Left lung (tissue), 10 donors: Measurements from ENCODE around the gene PXDN. TPM values are rescaled to one million over a fixed set of nuclear protein-coding genes. Genes with fewer than 3 reads are reported as not detected.
A peak's percentile ranks its signal among the peaks of the same experiment; 100 is the strongest.
"Not testable (repeated sequence)": the region's sequence is repeated elsewhere in the genome, so short reads cannot be mapped to it uniquely, and the experiment has no call there.

ENCODE experiments used
- ATAC-seq: fragments of 200-7000 bp; cut with Tn5 transposase; one replicate; pipeline ENCODE4 v1.9.1; 2020; ENCODE audit warnings: moderate library complexity
- DNase-seq, 4 donors: peaks; one replicate each; pipeline ENCODE4 v3.0.0-alpha.2; 2013 to 2020
- H3K27ac ChIP-seq, 2 donors: fragments of 200-600 bp; sonication (generic) in 1 of 2; one replicate each; pipeline versions ENCODE4 v1.5.0 to v1.8.0; 2020 to 2021
- H3K27me3 ChIP-seq, 2 donors: fragments of 200-600 bp; sonication (generic) in 1 of 2; one replicate each; pipeline versions ENCODE4 v1.5.0 to v1.8.0; 2020 to 2021
- H3K36me3 ChIP-seq, 2 donors: fragments of 200-600 bp; sonication (generic) in 1 of 2; one replicate each; pipeline versions ENCODE4 v1.5.0 to v1.8.0; 2020 to 2021
- H3K4me1 ChIP-seq, 2 donors: fragments of 200-600 bp; one replicate each; pipeline ENCODE4 v1.8.0; 2021
- H3K4me3 ChIP-seq, 2 donors: fragments of 200-600 bp; sonication (generic) in 1 of 2; one replicate each; pipeline versions ENCODE4 v1.5.0 to v1.8.0; 2020 to 2021; ENCODE audit warnings: mild to moderate bottlenecking in 1 of 2
- H3K9me3 ChIP-seq, 2 donors: fragments of 200-600 bp; sonication (generic) in 1 of 2; one replicate each; pipeline versions ENCODE4 v1.5.0 to v1.8.0; 2020 to 2021
- intact Hi-C, 2 donors: fragments of 100-400 bp; cut with DNase I; formaldehyde crosslinking; loops; one replicate each; pipeline versions ENCODE4 v1.11.2 to v1.14.2; 2022
- polyA plus RNA-seq, 6 donors: library from polyadenylated mRNA; unstranded; fragments of 120-200 nt; gene quantifications; one replicate each; pipeline ENCODE4 v1.2.1, GENCODE V29; 2013; ENCODE audit not compliant: insufficient read length in 6 of 6
- total RNA-seq, 2 donors: library from RNA; stranded (reverse); fragmentation: NEBNext Ultra II Directional; extraction: Animal tissue kit (Norgen Biotek cat#: 25700); gene quantifications; one replicate each; pipeline ENCODE4 v1.2.1, GENCODE V29; 2021
- TF ChIP-seq, protein P1 (sequence below), 2 donors: fragments of 200-600 bp; sonication (generic) in 1 of 2; IDR thresholded peaks; one replicate each; pipeline versions ENCODE4 v1.5.0 to v1.8.0; 2021; ENCODE audit warnings: antibody characterized with exemption in 2 of 2
- donor health status: DM: no; HTN: yes; CAD: no.
- donor health status: DM: no; HTN: no; CAD: no.

PXDN gene
- total and polyA plus RNA-seq, 8 donors, result 44.8 to 215 (median 174) TPM

DNA sequence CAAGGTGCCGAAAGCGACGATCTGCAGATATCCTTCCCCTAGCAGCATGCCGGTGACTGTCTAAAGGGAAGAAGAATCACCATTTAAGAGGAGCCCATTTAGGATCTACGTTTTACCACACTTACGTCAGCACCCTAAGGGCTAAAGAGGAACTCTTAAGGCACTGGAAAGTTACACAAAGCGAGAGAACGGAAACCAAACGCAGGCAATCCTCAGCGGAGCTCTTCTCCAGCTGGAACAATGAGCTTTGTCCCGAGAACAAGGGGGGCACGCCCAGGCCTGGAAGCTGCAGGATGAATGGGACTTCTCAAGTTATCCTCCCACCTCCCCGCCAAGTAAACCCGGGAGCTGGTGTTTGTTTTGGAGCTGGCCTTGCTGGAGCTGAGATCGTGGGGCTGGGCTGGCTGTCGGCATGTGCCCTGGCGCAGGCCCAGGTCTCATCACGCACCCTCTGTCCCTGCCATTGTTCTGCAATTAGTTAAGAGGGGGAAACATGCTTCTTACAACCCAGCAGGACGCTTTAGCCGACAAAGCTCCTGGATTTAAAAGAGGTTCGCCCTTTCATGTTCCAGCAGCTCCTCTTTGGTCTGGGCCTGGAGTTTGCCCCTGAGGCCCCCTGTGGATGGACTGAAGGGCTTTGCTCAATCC is 36.4 kb downstream of the PXDN start:
- intact Hi-C loops, result no loop called here
- DNase-seq (peak in 2 of 4 donors; percentile 59 to 71), ATAC-seq (peak; percentile 92)
- Histone ChIP-seq H3K27me3 (no peaks in the 10 kb centered on the region), H3K4me3 (no peak overlapping the region), H3K36me3 (no peaks in the 10 kb centered on the region), H3K4me1 (peaks cover 11 to 28% of the 10 kb centered on the region in 2 donors), H3K27ac (peak overlapping the region; percentile 42 to 71), H3K9me3 (no peaks in the 10 kb centered on the region)
- TF ChIP-seq, protein P1, sequence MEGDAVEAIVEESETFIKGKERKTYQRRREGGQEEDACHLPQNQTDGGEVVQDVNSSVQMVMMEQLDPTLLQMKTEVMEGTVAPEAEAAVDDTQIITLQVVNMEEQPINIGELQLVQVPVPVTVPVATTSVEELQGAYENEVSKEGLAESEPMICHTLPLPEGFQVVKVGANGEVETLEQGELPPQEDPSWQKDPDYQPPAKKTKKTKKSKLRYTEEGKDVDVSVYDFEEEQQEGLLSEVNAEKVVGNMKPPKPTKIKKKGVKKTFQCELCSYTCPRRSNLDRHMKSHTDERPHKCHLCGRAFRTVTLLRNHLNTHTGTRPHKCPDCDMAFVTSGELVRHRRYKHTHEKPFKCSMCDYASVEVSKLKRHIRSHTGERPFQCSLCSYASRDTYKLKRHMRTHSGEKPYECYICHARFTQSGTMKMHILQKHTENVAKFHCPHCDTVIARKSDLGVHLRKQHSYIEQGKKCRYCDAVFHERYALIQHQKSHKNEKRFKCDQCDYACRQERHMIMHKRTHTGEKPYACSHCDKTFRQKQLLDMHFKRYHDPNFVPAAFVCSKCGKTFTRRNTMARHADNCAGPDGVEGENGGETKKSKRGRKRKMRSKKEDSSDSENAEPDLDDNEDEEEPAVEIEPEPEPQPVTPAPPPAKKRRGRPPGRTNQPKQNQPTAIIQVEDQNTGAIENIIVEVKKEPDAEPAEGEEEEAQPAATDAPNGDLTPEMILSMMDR (IDR thresholded peaks at IDR 0.05), result no peak

DNA sequence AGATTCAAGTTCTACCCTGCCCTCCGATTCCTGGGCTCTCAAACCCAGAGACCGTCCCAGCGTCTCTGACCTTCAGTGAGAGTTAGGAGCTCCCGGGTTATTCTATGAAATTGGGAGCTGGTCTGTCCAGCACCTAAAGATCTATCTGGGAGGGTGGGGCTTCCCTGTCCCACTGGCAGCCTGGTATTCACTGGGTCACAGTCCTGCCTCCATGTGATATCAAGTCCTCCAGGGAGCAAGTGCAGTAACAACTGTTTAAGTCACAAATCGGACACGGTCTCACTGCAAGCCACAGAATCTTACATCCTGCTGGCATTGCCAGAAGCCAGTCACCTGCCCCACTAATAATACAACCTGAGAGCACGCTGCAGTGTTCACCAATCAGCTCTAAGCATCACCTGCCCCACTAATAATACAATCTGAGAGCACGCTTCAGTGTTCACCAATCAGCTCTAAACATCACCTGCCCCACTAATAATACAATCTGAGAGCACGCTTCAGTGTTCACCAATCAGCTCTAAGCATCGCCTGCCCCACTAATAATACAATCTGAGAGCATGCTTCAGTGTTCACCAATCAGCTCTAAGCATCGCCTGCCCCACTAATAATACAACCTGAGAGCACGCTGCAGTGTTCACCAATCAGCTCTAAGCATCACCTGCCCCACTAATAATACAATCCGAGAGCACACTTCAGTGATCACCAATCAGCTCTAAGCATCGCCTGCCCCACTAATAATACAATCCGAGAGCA is 38.0 kb downstream of the PXDN start:
- H3K27me3 ChIP-seq, ATAC-seq, intact Hi-C loops, H3K4me3 ChIP-seq, DNase-seq, H3K9me3 ChIP-seq, H3K27ac ChIP-seq, H3K36me3 ChIP-seq: not testable (repeated sequence)
- H3K4me1 ChIP-seq, result peaks cover 11 to 28% of the 10 kb centered on the region in 2 donors

DNA sequence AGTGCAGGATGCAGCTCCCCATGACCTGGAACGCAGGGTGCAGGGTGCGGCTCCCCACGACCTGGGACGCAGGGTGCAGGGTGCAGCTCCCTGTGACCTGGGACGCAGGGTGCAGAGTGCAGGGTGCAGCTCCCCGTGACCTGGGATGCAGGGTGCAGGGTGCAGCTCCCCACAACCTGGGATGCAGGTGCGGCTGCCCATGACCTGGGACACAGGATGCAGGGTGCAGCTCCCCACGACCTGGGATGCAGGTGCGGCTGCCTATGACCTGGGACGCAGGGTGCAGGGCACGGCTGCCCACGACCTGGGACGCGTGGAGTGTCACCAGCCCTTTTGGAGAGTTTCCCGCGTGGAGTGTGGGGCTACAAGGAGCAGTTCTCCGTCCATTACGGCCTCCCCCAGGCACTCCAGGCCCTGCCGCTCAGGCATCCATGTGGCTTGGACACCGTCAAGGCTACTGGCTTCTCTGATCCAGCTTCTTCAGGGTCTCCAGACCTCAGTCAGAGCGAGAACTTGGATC is 38.7 kb downstream of the PXDN start:
- DNase-seq, result no peak
- Histone ChIP-seq H3K4me1 (peaks cover 11 to 28% of the 10 kb centered on the region in 2 donors), H3K9me3 (no peaks in the 10 kb centered on the region), H3K27ac (no peak overlapping the region), H3K36me3 (no peaks in the 10 kb centered on the region), H3K27me3 (no peaks in the 10 kb centered on the region), H3K4me3 (no peak overlapping the region)
- TF ChIP-seq, protein P1 (IDR thresholded peaks at IDR 0.05), result no peak
- intact Hi-C loops, result no loop called here
- no peak for ATAC-seq

DNA sequence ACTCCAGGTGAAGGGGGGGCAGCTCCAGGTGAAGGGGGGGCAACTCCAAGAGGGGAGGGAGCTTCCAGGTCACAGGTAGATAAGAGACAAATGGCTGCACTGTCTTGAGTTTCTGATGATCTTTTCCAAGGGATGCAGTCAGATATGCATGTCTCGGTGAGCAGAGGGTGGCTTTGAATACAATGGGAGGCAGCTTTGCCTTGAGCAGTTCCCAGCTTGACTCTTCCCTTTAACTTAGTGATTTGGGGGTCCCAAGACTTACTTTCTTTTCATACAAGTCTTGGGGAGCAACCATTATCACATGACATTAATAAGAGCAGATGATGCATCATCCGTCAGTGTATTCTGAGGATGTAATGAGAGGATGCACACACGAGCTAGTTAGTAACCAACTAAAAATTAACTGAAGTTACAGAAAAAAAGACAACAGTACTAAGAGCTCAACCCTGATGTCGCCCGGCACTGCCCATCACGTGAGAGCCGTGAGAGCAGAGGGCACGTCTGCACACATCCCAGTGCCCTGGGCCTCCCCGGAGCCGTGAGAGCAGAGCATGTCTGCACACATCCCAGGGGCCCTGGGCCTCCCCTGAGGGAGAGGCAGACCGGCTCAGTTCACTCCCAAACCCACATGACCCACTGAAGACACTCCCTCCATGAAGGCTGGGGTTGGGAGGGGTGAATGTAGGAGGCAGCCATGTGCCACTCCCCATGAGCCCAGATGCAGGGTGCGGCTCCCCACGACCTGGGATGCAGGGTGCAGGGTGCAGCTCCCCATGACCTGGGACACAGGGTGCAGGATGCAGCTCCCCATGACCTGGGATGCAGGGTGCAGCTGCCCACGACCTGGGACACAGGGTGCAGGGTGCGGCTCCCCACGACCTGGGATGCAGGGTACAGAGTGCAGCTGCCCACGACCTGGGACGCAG is 39.4 kb downstream of the PXDN start:
- Histone ChIP-seq H3K27ac (no peak overlapping the region), H3K27me3 (no peaks in the 10 kb centered on the region), H3K9me3 (no peaks in the 10 kb centered on the region), H3K4me3 (no peak overlapping the region), H3K36me3 (no peaks in the 10 kb centered on the region), H3K4me1 (peaks cover 11 to 27% of the 10 kb centered on the region in 2 donors)
- intact Hi-C loops, result no loop called here
- ATAC-seq (no peak), DNase-seq (no peak)
- TF ChIP-seq, protein P1 (IDR thresholded peaks at IDR 0.05), result no peak

GRCh38 chr2:1702186-1702565 is 42.1 kb downstream of the PXDN start:
- no peaks in the 10 kb centered on the region for H3K27me3 ChIP-seq
- H3K4me3 ChIP-seq, result no peak overlapping the region
- peaks cover under 1 to 4% of the 10 kb centered on the region in 2 donors for H3K4me1 ChIP-seq
- ATAC-seq, result no peak
- TF ChIP-seq, protein P1 (IDR thresholded peaks at IDR 0.05), result no peak
- no peaks in the 10 kb centered on the region for H3K36me3 ChIP-seq
- H3K9me3 ChIP-seq, result no peaks in the 10 kb centered on the region
- no peak for DNase-seq
- H3K27ac ChIP-seq, result no peak overlapping the region
- intact Hi-C loops, result no loop called here
